Measurements from ENCODE around the gene MED27. TPM values are rescaled to one million over a fixed set of nuclear protein-coding genes. Genes with fewer than 3 reads are reported as not detected.

MED27 gene
- total and polyA plus RNA-seq, 7 donors: 10.7 to 24.4 (median 14.2) TPM

DNA sequence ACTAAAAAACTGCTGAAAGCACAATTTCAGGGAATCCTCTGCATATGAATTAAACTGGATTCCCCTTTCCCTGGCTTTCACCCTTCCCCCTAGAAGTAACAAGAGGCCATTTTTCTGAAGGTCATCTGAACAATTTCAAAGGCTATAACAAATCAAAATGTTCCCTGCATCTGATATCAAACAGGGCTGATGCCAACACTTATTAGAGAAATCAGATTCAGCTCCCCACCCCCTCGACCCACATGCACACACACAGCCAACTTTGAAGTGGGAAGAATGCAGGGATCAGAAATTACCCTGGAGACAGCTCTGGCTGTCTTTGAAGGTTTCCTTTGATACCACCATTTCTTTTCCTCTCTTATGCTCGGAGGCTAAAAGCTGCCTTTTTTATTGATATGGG, 190.7 kb downstream of the MED27 start:
- Histone ChIP-seq H3K9me3 (no peaks in the 10 kb centered on the region), H3K27ac (no peak overlapping the region), H3K4me3 (no peak overlapping the region), H3K27me3 (ENCODE audit: insufficient read depth in 3 of 3, low read length in 2 of 3) (no peaks in the 10 kb centered on the region), H3K36me3 (ENCODE audit: insufficient read depth in 1 of 2, low read depth in 1 of 2) (peaks cover 3 to 10% of the 10 kb centered on the region in 2 donors), H3K4me1 (no peaks in the 10 kb centered on the region)
- DNase-seq (no peak), ATAC-seq (no peak)
- intact Hi-C loops (cut with DNase I): no loop called here
- WGBS, 3 donors: 87 to 94% (median 92%) methylated on average over 2 of the region's 2 CpGs
- TF ChIP-seq, protein P1, sequence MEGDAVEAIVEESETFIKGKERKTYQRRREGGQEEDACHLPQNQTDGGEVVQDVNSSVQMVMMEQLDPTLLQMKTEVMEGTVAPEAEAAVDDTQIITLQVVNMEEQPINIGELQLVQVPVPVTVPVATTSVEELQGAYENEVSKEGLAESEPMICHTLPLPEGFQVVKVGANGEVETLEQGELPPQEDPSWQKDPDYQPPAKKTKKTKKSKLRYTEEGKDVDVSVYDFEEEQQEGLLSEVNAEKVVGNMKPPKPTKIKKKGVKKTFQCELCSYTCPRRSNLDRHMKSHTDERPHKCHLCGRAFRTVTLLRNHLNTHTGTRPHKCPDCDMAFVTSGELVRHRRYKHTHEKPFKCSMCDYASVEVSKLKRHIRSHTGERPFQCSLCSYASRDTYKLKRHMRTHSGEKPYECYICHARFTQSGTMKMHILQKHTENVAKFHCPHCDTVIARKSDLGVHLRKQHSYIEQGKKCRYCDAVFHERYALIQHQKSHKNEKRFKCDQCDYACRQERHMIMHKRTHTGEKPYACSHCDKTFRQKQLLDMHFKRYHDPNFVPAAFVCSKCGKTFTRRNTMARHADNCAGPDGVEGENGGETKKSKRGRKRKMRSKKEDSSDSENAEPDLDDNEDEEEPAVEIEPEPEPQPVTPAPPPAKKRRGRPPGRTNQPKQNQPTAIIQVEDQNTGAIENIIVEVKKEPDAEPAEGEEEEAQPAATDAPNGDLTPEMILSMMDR (IDR thresholded peaks at IDR 0.05): no peak

DNA sequence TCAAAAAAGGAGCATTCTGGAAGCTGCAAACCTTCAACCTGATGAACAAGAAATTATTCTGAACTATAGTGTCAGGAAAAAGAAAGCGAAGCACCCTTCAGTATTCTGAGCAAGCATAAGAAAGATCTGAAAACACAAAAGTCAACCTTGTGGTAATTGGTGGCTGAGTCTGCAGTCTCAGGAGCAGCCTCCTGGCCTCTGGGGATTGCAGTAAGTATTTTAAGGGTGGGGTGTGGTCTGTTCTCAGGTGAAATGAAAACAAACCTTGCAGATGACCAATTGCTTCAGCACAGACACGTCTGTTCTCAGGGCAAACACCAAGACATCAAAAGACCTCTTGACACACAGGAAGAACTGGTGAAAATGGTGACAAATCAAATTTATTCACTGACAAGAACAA, 192.0 kb downstream of the MED27 start:
- Histone ChIP-seq H3K4me3 (no peak overlapping the region), H3K36me3 (ENCODE audit: insufficient read depth in 1 of 2, low read depth in 1 of 2) (peaks cover under 1 to 3% of the 10 kb centered on the region in 2 donors), H3K27me3 (ENCODE audit: insufficient read depth in 3 of 3, low read length in 2 of 3) (no peaks in the 10 kb centered on the region), H3K27ac (no peak overlapping the region), H3K9me3 (no peaks in the 10 kb centered on the region), H3K4me1 (no peaks in the 10 kb centered on the region)
- TF ChIP-seq, protein P1 (IDR thresholded peaks at IDR 0.05): no peak
- ATAC-seq (no peak), DNase-seq (no peak)
- intact Hi-C loops (cut with DNase I): no loop called here
- 93 to 97% (median 93%) methylated on average over 2 of the region's 2 CpGs for WGBS, 3 donors

DNA sequence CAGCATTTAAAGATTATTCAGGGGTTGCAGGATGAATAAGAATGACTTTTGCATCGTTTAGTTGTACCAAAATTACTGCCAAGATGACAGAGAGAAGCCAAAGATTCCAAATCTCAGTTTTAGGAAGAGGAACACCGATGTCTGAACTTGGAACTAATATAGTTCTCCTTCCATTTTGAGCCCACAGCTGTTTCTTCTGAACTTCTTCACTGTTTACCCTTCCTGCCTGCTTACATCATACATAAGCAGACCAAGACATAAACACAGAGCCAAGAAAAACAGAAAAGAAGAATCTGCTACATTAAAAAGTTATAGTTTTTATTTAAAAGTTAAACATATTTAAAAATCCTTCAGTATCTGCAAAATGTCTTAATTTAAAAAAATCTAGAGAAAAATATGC, 192.8 kb downstream of the MED27 start:
- no peak overlapping the region for H3K27ac ChIP-seq
- no peak for DNase-seq
- 31 to 49% (median 38%) methylated on average over 2 of the region's 2 CpGs for whole genome bisulfite sequencing, 3 donors

DNA sequence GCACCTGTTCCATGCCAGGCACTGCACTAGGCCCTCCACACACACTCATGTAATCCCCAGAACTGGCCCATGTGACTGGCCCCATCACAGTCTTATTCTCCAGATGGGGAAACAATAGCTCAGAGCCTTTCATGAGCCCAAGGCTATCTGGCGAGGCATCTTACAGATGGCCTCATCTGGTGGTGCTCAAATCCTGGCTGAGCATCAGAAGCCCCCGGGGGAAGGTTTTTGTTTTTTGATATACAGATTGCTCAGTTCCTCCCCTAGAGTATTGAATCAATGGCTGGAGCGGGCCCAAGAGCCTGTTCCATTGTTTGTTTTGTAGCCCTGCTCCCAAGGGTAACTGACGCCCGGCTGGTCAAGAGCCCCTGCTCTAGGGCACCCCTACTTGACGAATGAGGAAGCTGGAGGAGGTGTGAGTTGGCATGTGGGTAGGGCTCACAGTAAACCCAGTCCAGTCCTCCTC, 194.5 kb downstream of the MED27 start:
- Histone ChIP-seq H3K4me3 (no peak overlapping the region), H3K27me3 (ENCODE audit: insufficient read depth in 3 of 3, low read length in 2 of 3) (no peaks in the 10 kb centered on the region), H3K27ac (no peak overlapping the region), H3K36me3 (ENCODE audit: insufficient read depth in 1 of 2, low read depth in 1 of 2) (no peaks in the 10 kb centered on the region), H3K9me3 (no peaks in the 10 kb centered on the region), H3K4me1 (no peaks in the 10 kb centered on the region)
- intact Hi-C loops (cut with DNase I): no loop called here
- no peak for ATAC-seq
- DNase-seq: no peak
- WGBS, 3 donors: 72 to 84% (median 76%) methylated on average over 6 of the region's 6 CpGs
- TF ChIP-seq, protein P1 (IDR thresholded peaks at IDR 0.05): no peak

More for the DNA sequence above, 192.8 kb downstream of the MED27 start:
- Histone ChIP-seq H3K4me3 (no peak overlapping the region), H3K9me3 (no peaks in the 10 kb centered on the region), H3K36me3 (ENCODE audit: insufficient read depth in 1 of 2, low read depth in 1 of 2) (peaks cover 0 to 3% of the 10 kb centered on the region in 2 donors), H3K4me1 (no peaks in the 10 kb centered on the region), H3K27me3 (ENCODE audit: insufficient read depth in 3 of 3, low read length in 2 of 3) (no peaks in the 10 kb centered on the region)
- intact Hi-C loops (cut with DNase I): no loop called here
- TF ChIP-seq, protein P1 (IDR thresholded peaks at IDR 0.05): no peak
- no peak for ATAC-seq

DNA sequence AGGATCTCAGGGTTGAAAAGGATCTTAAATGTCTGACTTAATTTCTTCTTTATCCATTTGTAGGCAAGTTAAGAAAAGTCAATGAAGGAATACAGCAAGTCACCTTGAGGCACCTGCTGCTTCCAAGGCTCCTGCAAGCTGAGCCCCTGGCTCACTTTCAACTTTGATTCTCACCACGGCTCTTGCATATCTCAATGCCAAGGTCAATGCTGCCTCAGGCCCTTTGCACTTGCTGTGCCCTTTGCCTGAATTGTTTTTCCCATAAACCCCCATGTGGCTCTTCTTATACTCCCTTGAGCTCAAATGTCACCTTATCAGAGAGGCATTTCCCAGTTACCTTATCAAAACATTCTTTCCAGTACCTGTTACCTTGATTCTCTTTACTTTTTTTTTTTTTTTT, 195.4 kb downstream of the MED27 start:
- H3K27ac ChIP-seq: no peak overlapping the region
- H3K4me1 ChIP-seq: no peaks in the 10 kb centered on the region
- H3K27me3 ChIP-seq (ENCODE audit: insufficient read depth in 3 of 3, low read length in 2 of 3): no peaks in the 10 kb centered on the region
- WGBS, 3 donors: 35 to 67% (median 47%) methylated on average over 1 of the region's 1 CpG
- no peaks in the 10 kb centered on the region for H3K36me3 ChIP-seq (ENCODE audit: insufficient read depth in 1 of 2, low read depth in 1 of 2)
- no peak overlapping the region for H3K4me3 ChIP-seq
- ATAC-seq (no peak), DNase-seq (no peak)
- TF ChIP-seq, protein P1 (IDR thresholded peaks at IDR 0.05): no peak
- intact Hi-C loops (cut with DNase I): no loop called here
- no peaks in the 10 kb centered on the region for H3K9me3 ChIP-seq

Measured in psoas muscle (tissue), 8 donors.